ENCODE measurements around the gene ARHGEF7.

Gene ARHGEF7

GRCh38 chr13:111315347-111315995, 200.4 kb downstream of the ARHGEF7 start:
- no peak for DNase-seq

DNA sequence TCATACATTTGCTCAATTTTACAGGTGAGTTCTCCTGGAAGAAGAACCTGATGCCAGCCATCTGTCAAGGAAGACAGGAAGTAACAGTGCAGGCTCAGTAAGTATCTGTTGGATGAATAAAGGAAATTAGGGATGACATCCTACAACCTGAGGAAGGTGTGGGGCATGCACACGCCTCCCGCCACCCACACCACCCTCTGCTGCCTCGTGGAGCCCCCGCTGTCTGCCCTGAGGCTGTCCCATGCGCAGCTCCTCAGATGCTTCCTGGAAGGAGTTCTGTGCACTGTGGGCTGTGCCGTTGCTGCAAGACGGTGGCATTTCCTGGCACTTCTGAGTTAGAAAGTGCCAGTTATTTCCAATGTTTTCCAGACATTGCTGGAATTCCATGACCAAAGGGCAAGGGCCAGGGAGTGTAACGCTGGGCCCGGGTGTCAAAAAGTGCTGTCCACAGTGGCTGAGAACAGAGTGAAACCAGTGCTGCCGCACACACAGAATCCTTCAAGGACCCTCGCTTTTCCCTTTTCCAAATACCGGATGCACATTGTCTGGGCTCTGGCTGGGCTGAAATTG, 201.1 kb downstream of the ARHGEF7 start:
- no peak for DNase-seq

DNA sequence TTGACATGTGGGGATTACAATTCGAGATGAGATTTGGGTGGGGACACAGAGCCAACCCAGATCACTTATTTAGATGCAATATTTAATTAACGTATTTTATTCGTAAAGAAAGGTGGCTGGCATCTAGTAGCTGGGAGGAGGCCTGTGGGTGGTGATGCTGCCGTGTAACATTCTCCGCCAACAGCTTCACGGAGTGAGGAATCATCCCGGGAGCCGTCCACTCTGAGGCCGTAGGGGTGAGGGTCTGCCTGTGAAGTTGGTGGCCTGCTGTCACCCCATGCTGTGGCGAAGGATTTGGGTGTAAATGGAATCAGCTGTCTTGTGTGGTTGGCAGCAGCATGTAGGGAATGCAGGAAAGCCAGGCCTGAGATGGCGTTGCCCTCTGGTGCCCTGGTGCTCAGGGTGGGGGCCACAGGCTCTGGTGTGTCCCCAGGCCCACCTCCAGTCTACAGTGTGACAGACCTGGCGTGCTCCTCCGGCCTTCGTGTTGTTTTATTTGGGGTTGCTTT, 202.0 kb downstream of the ARHGEF7 start:
- DNase-seq = no peak

GRCh38 chr13:111317571-111318345, 202.6 kb downstream of the ARHGEF7 start:
- no peak for DNase-seq

DNA sequence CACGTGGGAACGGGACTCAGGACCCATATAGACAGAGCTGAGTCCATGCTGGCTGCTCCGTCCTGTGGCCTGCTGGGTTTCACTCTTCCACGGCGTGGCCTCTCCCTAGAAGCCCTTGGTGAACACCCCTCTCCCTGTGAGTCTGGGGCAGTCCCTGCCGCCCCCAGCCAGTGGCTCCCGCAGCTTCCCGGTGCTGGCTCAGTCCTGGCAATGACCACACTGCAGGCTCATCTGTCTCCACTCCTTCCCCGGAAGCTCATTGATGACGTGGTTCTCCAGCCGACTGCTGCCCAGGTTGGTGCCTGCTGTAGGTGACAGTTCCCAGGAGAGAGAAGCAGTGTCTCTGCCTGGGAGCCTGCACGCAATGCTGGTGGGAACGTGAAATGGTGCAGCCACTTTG, 203.3 kb downstream of the ARHGEF7 start:
- no peak for DNase-seq

GRCh38 chr13:111319521-111319920, 204.4 kb downstream of the ARHGEF7 start:
- DNase-seq = no peak

GRCh38 chr13:111319998-111320911, 205.1 kb downstream of the ARHGEF7 start, which contains the start of gene TEX29:
TEX29 (plus strand) TSS chr13:111320642; CDS start chr13:111320891, 249 bp downstream.
- DNase-seq = no peak

GRCh38 chr13:111322001-111322915, 207.1 kb downstream of the ARHGEF7 start:
- DNase-seq = no peak

GRCh38 chr13:111322916-111323331, 207.8 kb downstream of the ARHGEF7 start:
- no peak for DNase-seq

DNA sequence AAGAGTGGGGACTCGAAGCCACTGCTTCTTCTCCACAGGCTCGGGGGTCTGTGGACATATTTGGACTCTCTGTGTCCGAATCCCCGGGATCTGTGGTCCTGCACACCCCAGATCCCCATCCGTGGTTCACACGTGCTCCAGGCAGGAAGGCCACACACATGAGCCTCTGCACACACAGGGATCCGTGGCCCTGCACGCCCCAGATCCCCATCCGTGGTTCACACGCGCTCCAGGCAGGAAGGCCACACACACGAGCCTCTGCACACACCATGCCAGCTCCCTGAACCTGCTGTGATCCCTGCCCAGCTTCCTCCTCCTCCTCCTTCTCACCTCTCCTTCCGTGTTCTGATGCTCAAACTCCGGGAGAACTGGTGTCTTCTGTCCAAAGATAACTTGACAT, 208.4 kb downstream of the ARHGEF7 start:
- DNase-seq = no peak

DNA sequence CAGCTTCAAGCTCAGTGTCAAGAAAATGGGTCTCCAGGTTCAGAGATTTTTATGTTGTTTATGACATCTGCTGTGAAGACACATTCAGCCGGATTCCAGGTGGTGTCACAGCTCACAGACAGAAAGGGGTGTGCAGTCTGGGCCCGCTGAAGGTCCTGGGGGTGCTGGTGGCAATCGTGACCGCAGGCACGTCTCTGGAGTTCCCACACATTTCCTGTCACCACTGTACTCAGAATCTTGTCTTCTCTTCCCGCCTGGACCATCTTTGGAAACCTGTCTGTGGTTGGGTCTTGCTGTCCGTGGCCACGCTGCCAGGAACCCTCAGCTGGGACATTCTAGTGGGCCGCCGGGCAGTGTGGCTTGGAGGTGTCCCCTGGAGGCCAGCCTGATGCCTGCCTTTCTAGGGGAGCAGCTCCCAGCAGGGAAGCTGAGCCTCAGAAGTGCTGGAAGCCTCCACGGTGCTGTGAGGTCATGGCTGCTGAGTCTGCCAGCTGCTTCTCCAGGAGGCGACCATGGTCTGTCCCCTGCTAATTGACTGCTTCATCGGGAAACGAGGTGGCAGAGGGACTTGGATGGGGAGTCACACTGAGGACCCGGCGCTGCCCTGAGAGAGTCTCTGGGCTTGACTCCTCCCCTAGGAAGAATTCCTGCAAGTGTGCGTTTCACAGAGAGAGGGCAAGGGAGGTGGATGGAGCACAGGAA, 209.0 kb downstream of the ARHGEF7 start:
- DNase-seq = no peak

DNA sequence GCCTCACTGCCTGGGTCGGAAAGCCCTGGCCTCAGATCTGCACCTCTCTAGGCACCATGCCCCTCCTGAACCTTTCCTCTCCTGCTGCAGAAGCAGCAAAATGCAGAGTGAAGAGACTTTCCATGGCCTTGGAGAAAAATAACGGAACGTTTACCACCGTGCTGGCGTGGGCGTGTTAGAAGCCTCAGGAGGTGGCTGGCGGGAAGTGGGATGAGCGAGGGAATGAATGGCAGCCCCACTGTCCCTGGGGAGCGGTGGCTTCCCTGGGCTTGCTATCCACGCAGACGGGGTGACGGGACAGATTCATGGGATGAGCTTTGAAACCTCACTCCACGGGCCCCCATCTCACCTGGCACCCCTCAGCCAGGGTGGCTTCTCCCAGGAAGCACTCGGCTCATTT, 209.6 kb downstream of the ARHGEF7 start:
- DNase-seq = no peak

- no peak for DNase-seq
Observed at GRCh38 chr13:111325146-111325890, 210.2 kb downstream of the ARHGEF7 start.

GRCh38 chr13:111325941-111326620, 211.0 kb downstream of the ARHGEF7 start:
- DNase-seq = no peak

- no peak for DNase-seq
Observed at GRCh38 chr13:111326621-111326965, 211.5 kb downstream of the ARHGEF7 start.

GRCh38 chr13:111326981-111327642, 212.0 kb downstream of the ARHGEF7 start:
- no peak for DNase-seq

GRCh38 chr13:111327730-111328573, 212.8 kb downstream of the ARHGEF7 start:
- no peak for DNase-seq
